ENCODE results near the gene TPSG1. TPM values are rescaled to one million over a fixed set of nuclear protein-coding genes. Genes with fewer than 3 reads are reported as not detected.

Gene TPSG1
- total RNA-seq, 1 donor from 2014 or later, result not detected

GRCh38 chr16:1175566-1176279, 49.3 kb downstream of the TPSG1 start:
- TF ChIP-seq CTCF (conservative IDR thresholded peaks at IDR 0.05), result no peak
- H3K4me1 Mint-ChIP-seq, result no peaks in the 10 kb centered on the region
- H3K4me3 Mint-ChIP-seq, result no peak overlapping the region
- no peak overlapping the region for H3K27ac Mint-ChIP-seq (ENCODE audit: unreplicated experiment)
- no peaks in the 10 kb centered on the region for H3K27me3 Mint-ChIP-seq (ENCODE audit: low read depth)
- DNase-seq (ENCODE audit: low read depth, low spot score), result no peak
- no peaks in the 10 kb centered on the region for H3K9me3 Mint-ChIP-seq
- no peaks in the 10 kb centered on the region for H3K36me3 Mint-ChIP-seq (ENCODE audit: low read depth)

- no peak overlapping the region for H3K27ac Mint-ChIP-seq (ENCODE audit: unreplicated experiment)
- no peaks in the 10 kb centered on the region for H3K27me3 Mint-ChIP-seq (ENCODE audit: low read depth)
- TF ChIP-seq CTCF (conservative IDR thresholded peaks at IDR 0.05), result no peak
- no peaks in the 10 kb centered on the region for H3K36me3 Mint-ChIP-seq (ENCODE audit: low read depth)
- H3K4me1 Mint-ChIP-seq, result no peaks in the 10 kb centered on the region
- no peaks in the 10 kb centered on the region for H3K9me3 Mint-ChIP-seq
- no peak for DNase-seq (ENCODE audit: low read depth, low spot score)
- H3K4me3 Mint-ChIP-seq, result no peak overlapping the region
Measured at GRCh38 chr16:1174477-1175357, 50.4 kb downstream of the TPSG1 start.

- Mint-ChIP-seq H3K4me3 (no peak overlapping the region), H3K9me3 (no peaks in the 10 kb centered on the region), H3K27ac (ENCODE audit: unreplicated experiment) (no peak overlapping the region), H3K36me3 (ENCODE audit: low read depth) (no peaks in the 10 kb centered on the region), H3K27me3 (ENCODE audit: low read depth) (no peaks in the 10 kb centered on the region), H3K4me1 (no peaks in the 10 kb centered on the region)
- no peak for TF ChIP-seq CTCF (conservative IDR thresholded peaks at IDR 0.05)
- DNase-seq (ENCODE audit: low read depth, low spot score), result no peak
Measured at GRCh38 chr16:1173788-1174451, 51.1 kb downstream of the TPSG1 start.

- H3K4me3 Mint-ChIP-seq, result no peak overlapping the region
- no peaks in the 10 kb centered on the region for H3K4me1 Mint-ChIP-seq
- TF ChIP-seq CTCF (conservative IDR thresholded peaks at IDR 0.05), result no peak
- no peaks in the 10 kb centered on the region for H3K27me3 Mint-ChIP-seq (ENCODE audit: low read depth)
- no peaks in the 10 kb centered on the region for H3K9me3 Mint-ChIP-seq
- H3K36me3 Mint-ChIP-seq (ENCODE audit: low read depth), result no peaks in the 10 kb centered on the region
- no peak for DNase-seq (ENCODE audit: low read depth, low spot score)
- H3K27ac Mint-ChIP-seq (ENCODE audit: unreplicated experiment), result no peak overlapping the region
Measured at GRCh38 chr16:1172651-1173050, 52.4 kb downstream of the TPSG1 start.

- no peaks in the 10 kb centered on the region for H3K9me3 Mint-ChIP-seq
- no peaks in the 10 kb centered on the region for H3K27me3 Mint-ChIP-seq (ENCODE audit: low read depth)
- TF ChIP-seq CTCF (conservative IDR thresholded peaks at IDR 0.05), result no peak
- no peak overlapping the region for H3K4me3 Mint-ChIP-seq
- H3K27ac Mint-ChIP-seq (ENCODE audit: unreplicated experiment), result no peak overlapping the region
- DNase-seq (ENCODE audit: low read depth, low spot score), result no peak
- H3K36me3 Mint-ChIP-seq (ENCODE audit: low read depth), result no peaks in the 10 kb centered on the region
- H3K4me1 Mint-ChIP-seq, result no peaks in the 10 kb centered on the region
Measured at GRCh38 chr16:1171854-1172428, 53.1 kb downstream of the TPSG1 start.
